Measurements from ENCODE around the gene TMPRSS9.

- TF ChIP-seq POLR2A (IDR thresholded peaks at IDR 0.05) (no peak), CTCF (IDR thresholded peaks at IDR 0.05) (no peak), POLR2AphosphoS5 (IDR thresholded peaks at IDR 0.05; ENCODE audit: insufficient read depth in 1 of 2, low read depth in 1 of 2) (no peak)
Measured at GRCh38 chr19:2455851-2456570, 95.9 kb downstream of the TMPRSS9 start.
